ENCODE measurements around the gene DLEU7.
A peak's percentile ranks its signal among the peaks of the same experiment; 100 is the strongest.

The DLEU7 gene

GRCh38 chr13:50839828-50840227 lies 3.7 kb downstream of the DLEU7 start:
- TF ChIP-seq CTCF (IDR thresholded peaks at IDR 0.05; ENCODE audit: insufficient read depth, low read depth, low read length, missing control alignments) = no peak
- H3K4me3 ChIP-seq (ENCODE audit: low read depth, low read length) = no peak overlapping the region
- DNase-seq (ENCODE audit: low read depth) = no peak

GRCh38 chr13:50838701-50839100 lies 4.8 kb downstream of the DLEU7 start:
- H3K4me3 ChIP-seq (ENCODE audit: low read depth, low read length) = no peak overlapping the region
- no peak for TF ChIP-seq CTCF (IDR thresholded peaks at IDR 0.05; ENCODE audit: insufficient read depth, low read depth, low read length, missing control alignments)
- no peak for DNase-seq (ENCODE audit: low read depth)

DNA sequence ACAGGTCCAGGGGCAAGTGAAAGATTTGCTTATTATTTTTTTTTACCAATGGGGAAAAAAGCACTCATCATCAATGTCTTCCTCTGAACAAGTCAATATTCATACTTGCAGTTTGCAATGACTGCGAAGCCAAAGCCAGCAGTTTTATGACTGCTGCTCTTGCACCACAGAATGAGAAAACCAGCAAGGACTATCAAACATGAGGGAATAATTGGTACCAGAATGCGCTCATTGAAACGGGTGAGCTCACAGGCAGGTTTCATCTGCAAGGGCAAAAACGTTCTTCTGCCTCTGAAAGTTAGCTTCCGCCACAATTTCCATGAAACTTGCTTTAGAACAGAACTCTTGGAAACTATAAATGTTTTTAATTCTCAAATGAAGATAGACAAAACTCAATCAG lies 5.5 kb downstream of the DLEU7 start:
- no peak for TF ChIP-seq CTCF (IDR thresholded peaks at IDR 0.05; ENCODE audit: insufficient read depth, low read depth, low read length, missing control alignments)
- no peak overlapping the region for H3K4me3 ChIP-seq (ENCODE audit: low read depth, low read length)
- no peak for DNase-seq (ENCODE audit: low read depth)

GRCh38 chr13:50831512-50831911 lies 12.0 kb downstream of the DLEU7 start:
- no peak overlapping the region for H3K4me3 ChIP-seq (ENCODE audit: low read depth, low read length)
- peak; percentile 29 for DNase-seq (ENCODE audit: low read depth)
- TF ChIP-seq CTCF (IDR thresholded peaks at IDR 0.05; ENCODE audit: insufficient read depth, low read depth, low read length, missing control alignments) = no peak

DNA sequence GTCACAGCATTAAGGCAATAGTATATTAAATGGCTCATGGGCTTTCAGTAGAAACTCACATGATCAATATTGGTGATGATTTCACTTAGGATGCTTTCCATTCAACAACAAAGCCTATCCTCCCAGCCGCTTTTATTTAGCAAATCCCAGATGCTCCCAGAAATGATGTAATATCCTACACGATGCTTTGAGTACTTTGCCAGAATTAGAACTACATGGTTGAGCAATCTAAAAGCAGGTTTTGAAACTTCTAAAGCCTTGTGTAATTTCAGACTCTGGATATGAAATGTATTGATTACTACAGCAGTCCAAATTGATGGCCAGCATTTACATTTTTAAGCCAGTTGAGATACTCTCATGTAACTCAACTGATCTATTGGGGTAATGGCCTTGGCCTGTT lies 13.6 kb downstream of the DLEU7 start:
- no peak overlapping the region for H3K4me3 ChIP-seq (ENCODE audit: low read depth, low read length)
- no peak for DNase-seq (ENCODE audit: low read depth)
- TF ChIP-seq CTCF (IDR thresholded peaks at IDR 0.05; ENCODE audit: insufficient read depth, low read depth, low read length, missing control alignments) = no peak

DNA sequence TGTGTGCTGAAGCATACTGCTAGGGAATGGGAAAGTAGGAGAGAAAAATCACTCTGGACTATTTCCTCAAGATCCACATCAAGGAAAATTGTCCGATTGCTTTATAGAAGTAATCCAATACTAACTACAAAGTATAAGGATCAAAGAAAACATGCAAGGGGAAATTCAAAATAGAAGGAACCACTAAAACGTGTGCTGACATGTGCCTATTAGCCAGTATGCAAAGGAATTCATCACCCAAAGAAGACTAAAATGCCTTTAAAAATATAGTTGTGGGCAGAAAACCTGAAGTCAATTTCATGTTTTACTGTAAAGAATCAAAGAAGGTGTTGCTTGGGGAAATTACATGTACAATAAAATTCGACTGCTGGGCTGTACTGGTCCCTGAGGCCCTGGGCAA lies 14.3 kb downstream of the DLEU7 start:
- DNase-seq (ENCODE audit: low read depth) = no peak
- H3K4me3 ChIP-seq (ENCODE audit: low read depth, low read length) = no peak overlapping the region
- TF ChIP-seq CTCF (IDR thresholded peaks at IDR 0.05; ENCODE audit: insufficient read depth, low read depth, low read length, missing control alignments) = no peak

DNA sequence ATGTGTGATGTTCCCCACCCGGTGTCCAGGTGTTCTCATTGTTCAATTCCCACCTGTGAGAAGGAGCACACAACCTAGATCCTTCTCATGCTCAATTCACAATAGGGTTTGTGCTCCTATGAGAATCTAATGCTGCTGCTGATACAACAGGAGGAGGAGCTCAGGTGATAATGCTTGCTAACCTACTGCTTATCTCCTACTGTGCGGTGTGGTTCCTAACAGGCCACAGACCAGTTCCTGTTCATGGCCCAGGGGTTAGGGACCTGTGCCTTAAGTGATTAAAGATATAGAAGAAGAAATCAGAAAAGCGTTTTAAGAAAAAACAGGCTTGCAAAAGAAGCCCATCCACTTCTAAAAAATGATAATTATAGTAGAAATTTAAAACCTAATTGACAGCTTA lies 17.5 kb downstream of the DLEU7 start:
- no peak for DNase-seq (ENCODE audit: low read depth)
- no peak for TF ChIP-seq CTCF (IDR thresholded peaks at IDR 0.05; ENCODE audit: insufficient read depth, low read depth, low read length, missing control alignments)
- no peak overlapping the region for H3K4me3 ChIP-seq (ENCODE audit: low read depth, low read length)

Data from GM12865 (cell line).